ENCODE measurements around the gene PFDN5. TPM values are rescaled to one million over a fixed set of nuclear protein-coding genes. Genes with fewer than 3 reads are reported as not detected.
"Not testable (repeated sequence)": the region's sequence is repeated elsewhere in the genome, so short reads cannot be mapped to it uniquely, and the experiment has no call there.

The PFDN5 gene
- total RNA-seq, 1 experiment from 2014 or later, result 407 TPM

DNA sequence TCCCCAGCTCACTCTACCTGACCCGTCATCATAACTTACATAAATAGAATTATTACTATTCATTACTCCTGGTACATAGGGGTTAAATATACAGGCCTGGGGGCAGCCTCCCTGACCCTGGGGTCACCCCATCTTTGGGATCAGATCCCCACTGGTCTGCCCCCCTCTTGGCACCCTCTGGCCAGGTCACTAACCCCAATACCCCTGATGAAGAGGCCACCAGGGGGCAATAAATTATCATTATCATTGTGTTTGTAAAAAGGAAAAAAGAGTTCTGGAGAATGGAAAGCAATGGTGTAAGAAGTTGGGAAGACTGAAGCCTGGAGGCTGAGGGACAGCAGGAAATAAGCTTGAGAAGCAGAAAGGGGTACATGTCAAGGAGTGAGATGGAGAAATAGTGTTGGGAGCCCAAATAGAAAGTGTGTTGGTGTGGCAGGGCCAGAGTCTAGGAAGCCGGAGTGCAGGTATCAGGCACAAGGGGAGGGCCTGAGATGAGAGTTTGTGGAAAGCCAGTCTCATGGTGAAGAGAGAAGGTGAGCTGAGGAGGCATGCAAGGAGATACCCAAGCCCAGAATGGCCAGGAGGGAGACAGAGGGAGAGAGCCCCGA, 32.2 kb downstream of the PFDN5 start:
- no peak for DNase-seq (ENCODE audit: low spot score)

DNA sequence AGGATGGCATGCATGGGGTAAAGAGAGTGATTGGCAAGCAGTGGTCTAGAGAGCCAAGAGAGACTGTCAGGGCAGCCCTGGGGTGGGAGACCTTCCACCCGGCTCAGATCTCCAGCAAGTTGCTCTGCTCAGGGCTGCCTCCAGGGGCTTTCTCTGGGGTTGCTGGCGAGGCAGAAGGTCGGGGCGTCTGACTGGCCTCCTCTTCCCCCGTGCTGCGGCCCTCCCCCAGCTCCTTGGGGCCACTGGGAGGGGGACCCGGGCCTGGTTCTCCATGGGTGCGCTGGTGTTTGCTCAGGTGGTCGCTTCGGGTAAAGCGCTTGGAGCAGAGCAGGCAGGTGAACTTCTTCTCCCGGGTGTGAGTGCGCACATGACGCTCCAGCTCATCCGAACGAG, 32.7 kb downstream of the PFDN5 start:
- no peak for DNase-seq (ENCODE audit: low spot score)

- DNase-seq (ENCODE audit: low spot score), result no peak
Observed at GRCh38 chr12:53330671-53331070, 35.3 kb downstream of the PFDN5 start.

GRCh38 chr12:53332339-53332738, 37.0 kb downstream of the PFDN5 start:
- DNase-seq (ENCODE audit: low spot score), result not testable (repeated sequence)

GRCh38 chr12:53332744-53333143, 37.4 kb downstream of the PFDN5 start:
- no peak for DNase-seq (ENCODE audit: low spot score)

DNA sequence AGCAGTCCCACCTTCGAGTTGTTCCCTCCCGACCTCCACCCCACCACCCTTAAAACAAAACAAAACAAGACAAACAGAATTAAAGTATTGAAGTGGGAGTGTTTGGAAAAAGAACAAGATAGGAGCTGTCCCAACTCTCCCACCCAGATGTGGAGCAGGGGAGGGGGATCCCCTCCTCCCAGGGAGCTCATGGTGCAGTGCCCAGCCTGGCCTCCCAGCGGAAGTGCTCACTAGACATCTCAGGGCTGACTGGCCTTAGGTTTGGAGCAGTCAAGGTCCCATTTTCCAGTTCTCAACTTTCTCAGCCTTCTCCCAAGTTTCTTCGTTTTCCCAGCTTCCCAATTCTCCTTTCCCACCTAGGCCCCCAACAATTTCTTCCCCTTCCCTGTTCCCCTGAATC, 37.9 kb downstream of the PFDN5 start:
- DNase-seq (ENCODE audit: low spot score), result no peak

GRCh38 chr12:53333845-53334244, 38.5 kb downstream of the PFDN5 start:
- no peak for DNase-seq (ENCODE audit: low spot score)

DNA sequence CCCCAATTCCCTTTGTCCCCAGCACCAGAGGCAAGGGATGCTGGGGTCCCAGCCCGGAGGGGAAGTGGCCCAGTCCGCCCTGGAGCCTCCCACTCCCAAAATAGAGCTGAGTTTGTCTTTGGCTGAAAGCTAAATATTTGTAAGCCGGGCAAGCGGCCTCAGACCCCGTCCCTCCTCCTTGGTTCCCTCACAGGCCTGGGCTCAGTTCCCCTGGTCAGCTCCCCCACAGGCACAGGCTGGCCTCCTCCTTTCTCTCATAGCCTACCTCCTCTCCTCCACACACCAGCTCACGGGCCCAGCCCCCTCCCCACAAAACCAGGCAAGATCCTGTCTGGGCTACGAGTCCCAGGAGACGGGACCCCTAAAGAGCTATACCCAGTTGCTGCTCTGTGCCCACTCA, 39.5 kb downstream of the PFDN5 start:
- DNase-seq (ENCODE audit: low spot score), result no peak

DNA sequence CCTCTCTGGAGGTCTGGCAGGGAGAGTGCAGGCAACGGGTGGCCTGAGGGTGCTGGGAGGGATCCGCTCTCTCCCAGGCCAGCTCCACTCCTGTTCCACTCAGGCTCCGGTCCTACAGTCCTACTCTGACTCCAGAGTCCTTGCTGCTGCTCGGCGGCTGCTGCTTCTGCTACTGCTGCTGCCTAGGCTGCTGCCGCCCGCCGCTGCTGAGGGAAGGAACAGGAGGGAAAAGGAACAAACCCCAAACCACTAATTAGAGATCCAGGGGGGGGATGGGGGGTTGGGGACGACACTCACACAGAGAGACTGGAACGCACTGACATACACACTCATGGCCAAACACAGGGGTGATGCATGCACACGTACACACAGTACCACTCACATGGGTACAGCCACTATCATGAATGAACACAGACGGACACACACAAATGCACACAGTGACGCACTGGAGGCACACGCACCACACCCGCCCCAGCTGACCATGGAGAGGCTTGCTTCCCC, 40.9 kb downstream of the PFDN5 start, which contains the start of gene SP7:
Gene SP7 (minus strand): TSS at position 174 of the 501 bp plus-strand sequence. CDS start 708 bp downstream, outside the sequence.
- DNase-seq (ENCODE audit: low spot score), result no peak

- no peak for DNase-seq (ENCODE audit: low spot score)
Observed at GRCh38 chr12:53338017-53338416, 42.7 kb downstream of the PFDN5 start.

- DNase-seq (ENCODE audit: low spot score), result no peak
Observed at GRCh38 chr12:53338916-53339315, 43.6 kb downstream of the PFDN5 start.

- no peak for DNase-seq (ENCODE audit: low spot score)
Observed at GRCh38 chr12:53340398-53340797, 45.1 kb downstream of the PFDN5 start.

GRCh38 chr12:53343449-53343848, 48.1 kb downstream of the PFDN5 start:
- no peak for DNase-seq (ENCODE audit: low spot score)

- no peak for DNase-seq (ENCODE audit: low spot score)
Observed at GRCh38 chr12:53343969-53344368, 48.6 kb downstream of the PFDN5 start.

DNA sequence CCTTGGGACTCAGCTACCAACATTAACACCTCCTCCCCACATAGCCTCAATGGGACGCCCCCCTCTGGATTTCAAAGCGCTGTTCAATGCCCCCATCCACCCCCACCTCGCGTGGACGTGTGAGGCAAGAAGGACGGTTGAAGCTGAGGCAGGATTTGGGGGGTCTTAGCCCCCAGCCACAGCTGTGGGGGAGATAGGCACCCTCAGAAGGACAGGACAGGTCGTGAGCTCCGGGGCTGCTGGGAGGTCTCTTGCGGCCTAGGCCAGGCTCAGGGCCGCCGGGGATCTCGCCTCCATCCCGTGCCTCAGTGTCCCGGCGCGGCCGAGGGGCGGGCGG, 49.1 kb downstream of the PFDN5 start:
- DNase-seq (ENCODE audit: low spot score), result no peak

- DNase-seq (ENCODE audit: low spot score), result peak; percentile 55
Observed at GRCh38 chr12:53344824-53345485, 49.6 kb downstream of the PFDN5 start.

- DNase-seq (ENCODE audit: low spot score), result no peak
Observed at GRCh38 chr12:53345486-53346188, 50.3 kb downstream of the PFDN5 start.

- DNase-seq (ENCODE audit: low spot score), result no peak
Observed at GRCh38 chr12:53346491-53346890, 51.1 kb downstream of the PFDN5 start.

DNA sequence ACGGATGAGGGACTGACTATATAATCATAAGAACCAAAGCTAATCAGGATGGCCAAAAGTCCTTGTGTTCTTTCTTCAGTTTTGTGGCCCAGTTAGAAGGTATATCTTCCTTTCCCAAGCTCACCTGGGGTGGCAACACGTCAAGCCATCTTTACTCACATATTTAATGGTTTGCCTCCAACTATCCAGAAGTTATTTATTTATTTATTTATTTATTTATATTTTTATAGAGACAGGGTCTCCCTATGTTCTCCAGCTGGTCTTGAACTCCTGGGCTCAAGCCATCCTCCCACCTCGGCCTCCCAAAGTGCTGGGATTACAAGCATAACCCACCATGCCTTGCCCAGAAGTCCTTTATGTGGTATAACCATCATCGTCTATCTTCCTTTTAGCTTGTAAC, 52.6 kb downstream of the PFDN5 start:
- DNase-seq (ENCODE audit: low spot score), result no peak
